Sigmoid colon (tissue), 7 donors: Measurements from ENCODE around the gene ATF6B. TPM values are rescaled to one million over a fixed set of nuclear protein-coding genes. Genes with fewer than 3 reads are reported as not detected.

Source experiments
- DNase-seq: peaks from one replicate; pipeline ENCODE4 v3.0.0-alpha.2; 2019
- H3K27ac ChIP-seq, 4 donors: fragments of 200-600 bp; sonication (generic); one replicate each; pipeline ENCODE4 v1.5.1; 2016 to 2019; ENCODE audit warnings: mild to moderate bottlenecking in 1 of 4
- H3K27me3 ChIP-seq, 3 donors: fragments of 200-600 bp; sonication (generic); one replicate each; pipeline ENCODE4 v1.5.1; 2019; ENCODE audit warnings: mild to moderate bottlenecking in 1 of 3
- H3K36me3 ChIP-seq, 4 donors: fragments of 200-600 bp; sonication (generic); one replicate each; pipeline ENCODE4 v1.5.1; 2016 to 2019
- H3K4me1 ChIP-seq, 4 donors: fragments of 200-600 bp; sonication (generic); one replicate each; pipeline ENCODE4 v1.5.1; 2017 to 2019
- H3K4me3 ChIP-seq, 4 donors: fragments of 200-600 bp; sonication (generic); one replicate each; pipeline ENCODE4 v1.5.1; 2017 to 2019; ENCODE audit warnings: mild to moderate bottlenecking in 2 of 4, moderate library complexity in 1 of 4
- H3K9me3 ChIP-seq, 4 donors: fragments of 200-600 bp in 3 of 4; sonication (generic) in 3 of 4; one replicate each; pipeline versions ENCODE4 v1.5.1 to v1.6.1; 2013 to 2019
- CTCF ChIP-seq, 4 experiments: fragments of 450-650 bp in 3 of 4; fragments of 200-600 bp in 1 of 4; IDR thresholded peaks; one replicate each; pipeline ENCODE4 v1.5.1; 2016 to 2019; ENCODE audit warnings: antibody characterized with exemption in 4 of 4, mild to moderate bottlenecking in 3 of 4, moderate library complexity in 2 of 4
- EP300 ChIP-seq, 4 donors: sonication (generic); formaldehyde crosslinking; IDR thresholded peaks; one replicate each; pipeline ENCODE4 v1.6.1; 2017; ENCODE audit warnings: antibody characterized with exemption in 4 of 4
- POLR2A ChIP-seq, 2 donors: fragments of 450-650 bp; IDR thresholded peaks; one replicate each; pipeline ENCODE4 v1.6.1; 2016; ENCODE audit warnings: antibody characterized with exemption in 2 of 2, mild to moderate bottlenecking in 2 of 2, moderate library complexity in 2 of 2
- POLR2AphosphoS5 ChIP-seq, 4 donors: sonication (generic); formaldehyde crosslinking; IDR thresholded peaks; one replicate each; pipeline ENCODE4 v1.6.1; 2017; ENCODE audit warnings: antibody characterized with exemption in 4 of 4
- WGBS, 2 donors: extraction: QIAGEN DNeasy Blood & Tissue Kit; methylation state at CpG; one replicate each; pipeline ENCODE4 v1.1.7; 2013; 5-methylcytosine and 5-hydroxymethylcytosine counted together
- intact Hi-C: fragments of 100-400 bp; cut with DNase I; formaldehyde crosslinking; loops from one replicate; pipeline ENCODE4 v1.15.1; 2023
- polyA plus RNA-seq, 3 donors: library from polyadenylated mRNA; stranded (reverse); fragments of 200-250 nt; gene quantifications; one replicate each; pipeline ENCODE4 v1.2.3, GENCODE V29; 2013
- total RNA-seq, 4 donors: library from RNA; depleted of rRNA; stranded (reverse); fragments of >200 nt; gene quantifications; one replicate each; pipeline ENCODE4 v1.1.0, GENCODE V29; 2016
- donor health status: healthy with polysubstance abuse.
- donor health status: Bipolar disorder and iron deficiency.
- donor health status: healthy.

Gene ATF6B
- total and polyA plus RNA-seq, 7 donors = 10.9 to 93.6 (median 24.6) TPM

GRCh38 chr6:32110632-32111031 lies 17.4 kb downstream of the ATF6B start:
- H3K4me3 ChIP-seq = no peak overlapping the region
- H3K27ac ChIP-seq = peak overlapping the region; percentile 70 to 80 (median 76)
- H3K4me1 ChIP-seq = peaks cover 0 to 79% (median 68%) of the 10 kb centered on the region in 4 donors
- H3K27me3 ChIP-seq = no peaks in the 10 kb centered on the region
- intact Hi-C loops = loop anchor here (10.0 kb wide), 1 partner anchor 66 kb away; no protein-coding TSS in a partner anchor
- 17 to 58% methylated on average over 7 of the region's 7 CpGs for WGBS, 2 donors
- no peaks in the 10 kb centered on the region for H3K9me3 ChIP-seq
- peaks cover 0 to 10% (median 2%) of the 10 kb centered on the region in 4 donors for H3K36me3 ChIP-seq
- no peak for TF ChIP-seq EP300 (IDR thresholded peaks at IDR 0.05)
- peak; percentile 5 to 55 (median 28) for TF ChIP-seq POLR2AphosphoS5 (IDR thresholded peaks at IDR 0.05)
- peak; percentile 78 for DNase-seq

GRCh38 chr6:32109765-32110160 lies 18.3 kb downstream of the ATF6B start:
- Histone ChIP-seq H3K27me3 (no peaks in the 10 kb centered on the region), H3K4me3 (peak overlapping the region in 1 of 4 donors; percentile 48), H3K4me1 (peaks cover 0 to 79% (median 67%) of the 10 kb centered on the region in 4 donors), H3K27ac (peak overlapping the region; percentile 70 to 80 (median 76)), H3K9me3 (no peaks in the 10 kb centered on the region), H3K36me3 (peaks cover 0 to 2% (median 0%) of the 10 kb centered on the region in 4 donors)
- TF ChIP-seq POLR2A (IDR thresholded peaks at IDR 0.05) (no peak), EP300 (IDR thresholded peaks at IDR 0.05) (no peak), POLR2AphosphoS5 (IDR thresholded peaks at IDR 0.05) (no peak), CTCF (IDR thresholded peaks at IDR 0.05) (no peak)
- no peak for DNase-seq
- 65 to 69% methylated on average over 6 of the region's 6 CpGs for WGBS, 2 donors
- intact Hi-C loops = loop anchor here (10.0 kb wide), 1 partner anchor 65 kb away; no protein-coding TSS in a partner anchor

GRCh38 chr6:32109114-32109764 lies 18.8 kb downstream of the ATF6B start, which contains the start of gene TNXB:
Gene TNXB, minus strand, starts transcription at chr6:32109338. Its CDS starts 11,140 bp downstream, at chr6:32098198.
- Histone ChIP-seq H3K9me3 (no peaks in the 10 kb centered on the region), H3K4me3 (peak within 1 kb of the TSS; percentile 20 to 48 (median 40)), H3K36me3 (no peaks in the 10 kb centered on the region), H3K4me1 (peaks cover 0 to 75% (median 62%) of the 10 kb centered on the region in 4 donors), H3K27ac (peak within 1 kb of the TSS; percentile 70 to 80 (median 76)), H3K27me3 (no peaks in the 10 kb centered on the region)
- peak in 1 of 2 donors; percentile 27 for TF ChIP-seq POLR2A (IDR thresholded peaks at IDR 0.05)
- TF ChIP-seq POLR2AphosphoS5 (IDR thresholded peaks at IDR 0.05) = peak; percentile 54 to 81 (median 75)
- TF ChIP-seq EP300 (IDR thresholded peaks at IDR 0.05) = no peak
- 9 to 10% methylated on average over 12 of the region's 12 CpGs for WGBS, 2 donors
- DNase-seq = no peak
- intact Hi-C loops = no loop called here

GRCh38 chr6:32108727-32109113 lies 19.3 kb downstream of the ATF6B start:
- H3K9me3 ChIP-seq = no peaks in the 10 kb centered on the region
- DNase-seq = no peak
- H3K27me3 ChIP-seq = no peaks in the 10 kb centered on the region
- peak overlapping the region; percentile 20 to 48 (median 40) for H3K4me3 ChIP-seq
- TF ChIP-seq POLR2A (IDR thresholded peaks at IDR 0.05) (no peak), EP300 (IDR thresholded peaks at IDR 0.05) (no peak), CTCF (IDR thresholded peaks at IDR 0.05) (no peak), POLR2AphosphoS5 (IDR thresholded peaks at IDR 0.05) (no peak)
- intact Hi-C loops = no loop called here
- 38 to 51% methylated on average over 6 of the region's 6 CpGs for WGBS, 2 donors
- peak overlapping the region; percentile 70 to 80 (median 76) for H3K27ac ChIP-seq
- H3K4me1 ChIP-seq = peaks cover 0 to 70% (median 57%) of the 10 kb centered on the region in 4 donors
- no peaks in the 10 kb centered on the region for H3K36me3 ChIP-seq

- Histone ChIP-seq H3K4me1 (peaks cover 0 to 65% (median 51%) of the 10 kb centered on the region in 4 donors), H3K36me3 (no peaks in the 10 kb centered on the region), H3K4me3 (peak overlapping the region; percentile 20 to 48 (median 40)), H3K9me3 (no peaks in the 10 kb centered on the region), H3K27ac (peak overlapping the region; percentile 70 to 80 (median 76)), H3K27me3 (no peaks in the 10 kb centered on the region)
- intact Hi-C loops = no loop called here
- TF ChIP-seq CTCF (IDR thresholded peaks at IDR 0.05) = no peak
- TF ChIP-seq POLR2A (IDR thresholded peaks at IDR 0.05) = no peak
- peak in 3 of 4 donors; percentile 36 to 65 (median 60) for TF ChIP-seq POLR2AphosphoS5 (IDR thresholded peaks at IDR 0.05)
- peak in 1 of 4 donors; percentile 30 for TF ChIP-seq EP300 (IDR thresholded peaks at IDR 0.05)
- 1 to 5% methylated on average over 15 of the region's 15 CpGs for WGBS, 2 donors
- DNase-seq = peak; percentile 87
Observed at GRCh38 chr6:32108094-32108627, 19.9 kb downstream of the ATF6B start.
